Measurements from ENCODE around the gene DENND5A. TPM values are rescaled to one million over a fixed set of nuclear protein-coding genes. Genes with fewer than 3 reads are reported as not detected.
"Not testable (repeated sequence)": the region's sequence is repeated elsewhere in the genome, so short reads cannot be mapped to it uniquely, and the experiment has no call there.

Gene DENND5A
- total RNA-seq, 1 donor from 2014 or later: 122 TPM

DNA sequence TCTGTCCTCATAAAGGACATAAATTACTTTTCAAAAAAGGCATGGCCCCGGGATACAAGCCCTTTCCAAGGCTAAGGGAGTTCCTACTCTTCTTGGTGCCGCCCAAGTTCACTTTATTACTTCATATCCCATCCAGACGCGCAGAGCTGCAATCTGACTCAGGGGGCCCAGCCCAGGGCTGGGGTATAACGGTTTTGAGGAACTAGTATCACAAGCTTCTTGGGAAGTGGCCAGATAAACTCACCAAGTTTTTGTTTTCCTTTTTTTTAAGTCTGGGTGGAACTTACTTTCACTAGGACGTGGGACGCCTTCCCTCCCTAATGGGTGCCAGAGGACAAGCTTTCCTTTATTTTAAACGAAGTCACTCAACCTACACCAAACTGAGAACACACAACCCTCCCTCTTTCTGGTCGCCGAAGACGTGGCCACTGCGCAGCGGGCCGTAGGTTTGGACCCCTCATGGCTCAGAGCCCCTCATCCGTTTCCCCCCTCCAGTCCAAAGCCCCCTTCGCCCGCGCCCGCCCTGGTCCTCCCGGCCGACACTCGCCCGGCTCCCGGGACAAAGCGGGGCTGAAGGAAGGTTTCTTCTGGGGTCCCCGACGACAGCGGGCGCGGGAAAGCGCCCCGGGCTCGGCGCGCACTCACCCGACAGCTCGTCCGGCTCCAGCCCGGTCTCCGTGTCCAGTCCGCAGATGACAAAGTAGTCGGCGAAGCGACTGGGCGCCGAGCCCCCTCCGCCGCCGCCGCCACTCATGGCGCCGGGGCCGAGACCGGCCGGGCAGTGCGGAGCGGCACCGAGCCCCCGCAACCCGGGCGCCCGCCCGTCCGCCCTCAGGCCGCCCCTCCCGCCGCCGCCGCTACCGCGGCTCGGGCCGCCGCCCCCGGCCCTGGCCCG lies 587 bp downstream of the DENND5A start:
- Mint-ChIP-seq H3K4me1 (ENCODE audit: unreplicated experiment) (peaks cover 48% of the 10 kb centered on the region), H3K36me3 (ENCODE audit: unreplicated experiment) (no peaks in the 10 kb centered on the region), H3K4me3 (ENCODE audit: unreplicated experiment) (peak overlapping the region; percentile 99), H3K27ac (ENCODE audit: unreplicated experiment) (peak overlapping the region; percentile 99), H3K27me3 (ENCODE audit: unreplicated experiment) (no peaks in the 10 kb centered on the region), H3K9me3 (ENCODE audit: unreplicated experiment) (no peaks in the 10 kb centered on the region)
- no peak for DNase-seq (ENCODE audit: extremely low spot score, unreplicated experiment)
- TF ChIP-seq, protein P1, sequence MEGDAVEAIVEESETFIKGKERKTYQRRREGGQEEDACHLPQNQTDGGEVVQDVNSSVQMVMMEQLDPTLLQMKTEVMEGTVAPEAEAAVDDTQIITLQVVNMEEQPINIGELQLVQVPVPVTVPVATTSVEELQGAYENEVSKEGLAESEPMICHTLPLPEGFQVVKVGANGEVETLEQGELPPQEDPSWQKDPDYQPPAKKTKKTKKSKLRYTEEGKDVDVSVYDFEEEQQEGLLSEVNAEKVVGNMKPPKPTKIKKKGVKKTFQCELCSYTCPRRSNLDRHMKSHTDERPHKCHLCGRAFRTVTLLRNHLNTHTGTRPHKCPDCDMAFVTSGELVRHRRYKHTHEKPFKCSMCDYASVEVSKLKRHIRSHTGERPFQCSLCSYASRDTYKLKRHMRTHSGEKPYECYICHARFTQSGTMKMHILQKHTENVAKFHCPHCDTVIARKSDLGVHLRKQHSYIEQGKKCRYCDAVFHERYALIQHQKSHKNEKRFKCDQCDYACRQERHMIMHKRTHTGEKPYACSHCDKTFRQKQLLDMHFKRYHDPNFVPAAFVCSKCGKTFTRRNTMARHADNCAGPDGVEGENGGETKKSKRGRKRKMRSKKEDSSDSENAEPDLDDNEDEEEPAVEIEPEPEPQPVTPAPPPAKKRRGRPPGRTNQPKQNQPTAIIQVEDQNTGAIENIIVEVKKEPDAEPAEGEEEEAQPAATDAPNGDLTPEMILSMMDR (IDR thresholded peaks at IDR 0.05): no peak

GRCh38 chr11:9263840-9264315 lies 1.3 kb downstream of the DENND5A start:
- peak overlapping the region; percentile 99 for H3K27ac Mint-ChIP-seq (ENCODE audit: unreplicated experiment)
- no peaks in the 10 kb centered on the region for H3K9me3 Mint-ChIP-seq (ENCODE audit: unreplicated experiment)
- DNase-seq (ENCODE audit: extremely low spot score, unreplicated experiment): no peak
- TF ChIP-seq, protein P1 (IDR thresholded peaks at IDR 0.05): no peak
- peaks cover 45% of the 10 kb centered on the region for H3K4me1 Mint-ChIP-seq (ENCODE audit: unreplicated experiment)
- peak overlapping the region; percentile 99 for H3K4me3 Mint-ChIP-seq (ENCODE audit: unreplicated experiment)
- no peaks in the 10 kb centered on the region for H3K27me3 Mint-ChIP-seq (ENCODE audit: unreplicated experiment)
- H3K36me3 Mint-ChIP-seq (ENCODE audit: unreplicated experiment): no peaks in the 10 kb centered on the region

GRCh38 chr11:9260838-9261146 lies 4.4 kb downstream of the DENND5A start:
- not testable (repeated sequence) for H3K27me3 Mint-ChIP-seq (ENCODE audit: unreplicated experiment); H3K36me3 Mint-ChIP-seq (ENCODE audit: unreplicated experiment); H3K9me3 Mint-ChIP-seq (ENCODE audit: unreplicated experiment); H3K4me3 Mint-ChIP-seq (ENCODE audit: unreplicated experiment); DNase-seq (ENCODE audit: extremely low spot score, unreplicated experiment); H3K27ac Mint-ChIP-seq (ENCODE audit: unreplicated experiment)
- peaks cover 45% of the 10 kb centered on the region for H3K4me1 Mint-ChIP-seq (ENCODE audit: unreplicated experiment)

GRCh38 chr11:9259981-9260837 lies 4.9 kb downstream of the DENND5A start:
- peaks cover 43% of the 10 kb centered on the region for H3K4me1 Mint-ChIP-seq (ENCODE audit: unreplicated experiment)
- no peak for DNase-seq (ENCODE audit: extremely low spot score, unreplicated experiment)
- H3K9me3 Mint-ChIP-seq (ENCODE audit: unreplicated experiment): no peaks in the 10 kb centered on the region
- H3K27me3 Mint-ChIP-seq (ENCODE audit: unreplicated experiment): no peaks in the 10 kb centered on the region
- no peaks in the 10 kb centered on the region for H3K36me3 Mint-ChIP-seq (ENCODE audit: unreplicated experiment)
- TF ChIP-seq, protein P1 (IDR thresholded peaks at IDR 0.05): peak; percentile 30
- peak overlapping the region; percentile 1 for H3K4me3 Mint-ChIP-seq (ENCODE audit: unreplicated experiment)
- H3K27ac Mint-ChIP-seq (ENCODE audit: unreplicated experiment): peak overlapping the region; percentile 38

- H3K27ac Mint-ChIP-seq (ENCODE audit: unreplicated experiment); H3K27me3 Mint-ChIP-seq (ENCODE audit: unreplicated experiment): not testable (repeated sequence)
- H3K4me1 Mint-ChIP-seq (ENCODE audit: unreplicated experiment): peaks cover 35% of the 10 kb centered on the region
These were observed 6.9 kb downstream of the DENND5A start for GRCh38 chr11:9258279-9258678.

GRCh38 chr11:9254416-9254815 lies 10.7 kb downstream of the DENND5A start:
- Mint-ChIP-seq H3K4me1 (ENCODE audit: unreplicated experiment) (peaks cover 26% of the 10 kb centered on the region), H3K4me3 (ENCODE audit: unreplicated experiment) (no peak overlapping the region), H3K27me3 (ENCODE audit: unreplicated experiment) (no peaks in the 10 kb centered on the region), H3K27ac (ENCODE audit: unreplicated experiment) (no peak overlapping the region), H3K9me3 (ENCODE audit: unreplicated experiment) (no peaks in the 10 kb centered on the region), H3K36me3 (ENCODE audit: unreplicated experiment) (peaks cover 3% of the 10 kb centered on the region)
- TF ChIP-seq, protein P1 (IDR thresholded peaks at IDR 0.05): no peak
- no peak for DNase-seq (ENCODE audit: extremely low spot score, unreplicated experiment)

More at GRCh38 chr11:9258279-9258678, 6.9 kb downstream of the DENND5A start:
- DNase-seq (ENCODE audit: extremely low spot score, unreplicated experiment); H3K9me3 Mint-ChIP-seq (ENCODE audit: unreplicated experiment); H3K4me3 Mint-ChIP-seq (ENCODE audit: unreplicated experiment); H3K36me3 Mint-ChIP-seq (ENCODE audit: unreplicated experiment): not testable (repeated sequence)
